Aorta (tissue), 5 donors: Measurements from ENCODE around the gene PCDH9. TPM values are rescaled to one million over a fixed set of nuclear protein-coding genes. Genes with fewer than 3 reads are reported as not detected.
"Not testable (repeated sequence)": the region's sequence is repeated elsewhere in the genome, so short reads cannot be mapped to it uniquely, and the experiment has no call there.

ENCODE experiments used
- ATAC-seq: fragments of 200-7000 bp; cut with Tn5 transposase; one replicate; pipeline ENCODE4 v1.9.1; 2022; ENCODE audit warnings: moderate library complexity; ENCODE audit not compliant: low FRiP score
- DNase-seq, 2 donors: peaks; one replicate each; pipeline ENCODE4 v3.0.0-alpha.2; 2020
- H3K27ac ChIP-seq, 2 donors: one replicate each; pipeline ENCODE4 v1.5.1; 2013; ENCODE audit warnings: low read length in 2 of 2, mild to moderate bottlenecking in 2 of 2, moderate library complexity in 2 of 2, control low read depth in 1 of 2, inconsistent platforms in 1 of 2, low read depth in 1 of 2
- H3K27me3 ChIP-seq, 2 donors: one replicate each; pipeline ENCODE4 v1.6.1; 2013; ENCODE audit warnings: control low read depth in 1 of 2, low read length in 1 of 2, mild to moderate bottlenecking in 1 of 2, moderate library complexity in 1 of 2; ENCODE audit not compliant: insufficient read depth in 2 of 2, control insufficient read depth in 1 of 2
- H3K36me3 ChIP-seq, 2 donors: one replicate each; pipeline ENCODE4 v1.6.1; 2013; ENCODE audit warnings: control low read depth in 1 of 2, low read length in 1 of 2, mild to moderate bottlenecking in 1 of 2; ENCODE audit not compliant: insufficient read depth in 2 of 2, control insufficient read depth in 1 of 2
- H3K4me1 ChIP-seq, 2 donors: one replicate each; pipeline ENCODE4 v1.6.1; 2013; ENCODE audit warnings: low read length in 2 of 2, control low read depth in 1 of 2, mild to moderate bottlenecking in 1 of 2, moderate library complexity in 1 of 2; ENCODE audit not compliant: insufficient read depth in 2 of 2, control insufficient read depth in 1 of 2
- H3K4me3 ChIP-seq, 2 donors: one replicate each; pipeline ENCODE4 v1.5.1; 2013; ENCODE audit warnings: low read length in 2 of 2, control low read depth in 1 of 2, mild to moderate bottlenecking in 1 of 2
- H3K9me3 ChIP-seq: one replicate; pipeline ENCODE4 v1.6.1; 2013; ENCODE audit warnings: mild to moderate bottlenecking, low read length; ENCODE audit not compliant: control insufficient read depth
- WGBS, 2 donors: extraction: QIAGEN DNeasy Blood & Tissue Kit; methylation state at CpG; one replicate each; pipeline ENCODE4 v1.1.7; 2013; 5-methylcytosine and 5-hydroxymethylcytosine counted together
- intact Hi-C, 2 donors: fragments of 100-400 bp; cut with DNase I; formaldehyde crosslinking; loops; one replicate each; pipeline versions ENCODE4 v1.14.2 to v1.15.0; 2022
- polyA plus RNA-seq, 2 donors: library from polyadenylated mRNA; stranded (reverse); fragments of 200-250 nt; gene quantifications; one replicate each; pipeline ENCODE4 v1.2.3, GENCODE V29; 2013
- total RNA-seq, 2 donors: library from RNA; stranded (reverse); fragmentation: NEBNext Ultra II Directional; extraction: Animal tissue kit (Norgen Biotek cat#: 25700); gene quantifications; one replicate each; pipeline ENCODE4 v1.2.1, GENCODE V29; 2021
- donor health status: healthy with polysubstance abuse.
- donor health status: Bipolar disorder and iron deficiency.
- donor health status: DM: no; HTN: no; CAD: no.
- donor health status: DM: no; HTN: no; CAD: no.
- donor health status: DM: yes; HTN: yes; CAD: no.

Gene PCDH9
- total and polyA plus RNA-seq, 4 donors: 0.38 to 6.3 (median 4.2) TPM

- H3K27ac ChIP-seq: no peak overlapping the region
- no peaks in the 10 kb centered on the region for H3K9me3 ChIP-seq
- no peaks in the 10 kb centered on the region for H3K27me3 ChIP-seq
- ATAC-seq (no peak), DNase-seq (no peak)
- intact Hi-C loops: no loop called here
- H3K4me3 ChIP-seq: no peak overlapping the region
- H3K4me1 ChIP-seq: no peaks in the 10 kb centered on the region
- H3K36me3 ChIP-seq: no peaks in the 10 kb centered on the region
- 84 to 86% methylated on average over 3 of the region's 3 CpGs for WGBS, 2 donors
Observed at GRCh38 chr13:67117010-67117550, 113.1 kb downstream of the PCDH9 start.

DNA sequence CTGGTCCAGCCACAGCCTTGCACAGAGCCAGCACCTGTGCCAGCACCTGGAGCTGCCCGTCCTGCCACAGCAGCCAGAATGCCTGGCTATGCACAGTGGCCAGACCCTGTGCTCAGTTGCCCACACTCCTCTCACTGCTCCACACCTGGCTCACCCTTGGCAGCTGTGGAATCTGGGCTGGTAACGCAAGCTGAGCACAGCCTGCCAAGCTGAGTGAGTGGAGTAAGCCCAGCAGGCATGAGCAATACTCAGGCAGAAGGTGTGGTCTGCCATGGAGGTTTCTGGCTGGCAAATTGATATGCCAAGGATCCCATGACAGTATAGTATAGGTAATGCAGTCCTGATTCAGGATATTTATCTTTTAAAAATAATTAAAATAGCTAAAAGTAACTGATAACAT is 122.2 kb downstream of the PCDH9 start:
- H3K9me3 ChIP-seq: no peaks in the 10 kb centered on the region
- ATAC-seq: no peak
- no peak overlapping the region for H3K27ac ChIP-seq
- no peaks in the 10 kb centered on the region for H3K36me3 ChIP-seq
- no peak for DNase-seq
- intact Hi-C loops: loop anchor here in 1 of 2 donors (5.0 kb wide), 1 partner anchor 49 kb away; no protein-coding TSS in a partner anchor
- H3K4me1 ChIP-seq: no peaks in the 10 kb centered on the region
- no peaks in the 10 kb centered on the region for H3K27me3 ChIP-seq
- H3K4me3 ChIP-seq: no peak overlapping the region
- 89 to 90% methylated on average over 2 of the region's 2 CpGs for WGBS, 2 donors

- ATAC-seq (no peak), DNase-seq (peak in 1 of 2 donors; percentile 28)
- intact Hi-C loops: loop anchor here in 1 of 2 donors (5.0 kb wide), 1 partner anchor 51 kb away; no protein-coding TSS in a partner anchor
- Histone ChIP-seq H3K27ac (no peak overlapping the region), H3K9me3 (no peaks in the 10 kb centered on the region), H3K4me1 (no peaks in the 10 kb centered on the region), H3K36me3 (no peaks in the 10 kb centered on the region), H3K4me3 (no peak overlapping the region), H3K27me3 (no peaks in the 10 kb centered on the region)
- WGBS, 2 donors: 92 to 94% methylated on average over 6 of the region's 6 CpGs
Observed at GRCh38 chr13:67106502-67107057, 123.6 kb downstream of the PCDH9 start.

GRCh38 chr13:67101730-67102467 is 128.2 kb downstream of the PCDH9 start:
- 62 to 65% methylated on average over 4 of the region's 4 CpGs for WGBS, 2 donors
- no peak overlapping the region for H3K4me3 ChIP-seq

GRCh38 chr13:67100730-67101129 is 129.4 kb downstream of the PCDH9 start:
- ATAC-seq: no peak
- no peak overlapping the region for H3K27ac ChIP-seq
- no peak for DNase-seq
- H3K4me1 ChIP-seq: no peaks in the 10 kb centered on the region
- H3K36me3 ChIP-seq: no peaks in the 10 kb centered on the region
- 90 to 91% methylated on average over 3 of the region's 3 CpGs for WGBS, 2 donors
- H3K4me3 ChIP-seq: no peak overlapping the region
- intact Hi-C loops: no loop called here
- H3K9me3 ChIP-seq: no peaks in the 10 kb centered on the region
- no peaks in the 10 kb centered on the region for H3K27me3 ChIP-seq

More at GRCh38 chr13:67101730-67102467, 128.2 kb downstream of the PCDH9 start:
- H3K27ac ChIP-seq: no peak overlapping the region
- H3K4me1 ChIP-seq: no peaks in the 10 kb centered on the region
- no peaks in the 10 kb centered on the region for H3K36me3 ChIP-seq
- no peak for ATAC-seq
- no peak for DNase-seq
- no peaks in the 10 kb centered on the region for H3K27me3 ChIP-seq
- H3K9me3 ChIP-seq: no peaks in the 10 kb centered on the region
- intact Hi-C loops: no loop called here

GRCh38 chr13:67099494-67099893 is 130.6 kb downstream of the PCDH9 start:
- H3K27me3 ChIP-seq: no peaks in the 10 kb centered on the region
- DNase-seq (no peak), ATAC-seq (no peak)
- H3K9me3 ChIP-seq: no peaks in the 10 kb centered on the region
- no peaks in the 10 kb centered on the region for H3K4me1 ChIP-seq
- whole genome bisulfite sequencing, 2 donors: 96 to 97% methylated on average over 7 of the region's 7 CpGs
- no peak overlapping the region for H3K27ac ChIP-seq
- no peak overlapping the region for H3K4me3 ChIP-seq
- intact Hi-C loops: no loop called here
- H3K36me3 ChIP-seq: no peaks in the 10 kb centered on the region

DNA sequence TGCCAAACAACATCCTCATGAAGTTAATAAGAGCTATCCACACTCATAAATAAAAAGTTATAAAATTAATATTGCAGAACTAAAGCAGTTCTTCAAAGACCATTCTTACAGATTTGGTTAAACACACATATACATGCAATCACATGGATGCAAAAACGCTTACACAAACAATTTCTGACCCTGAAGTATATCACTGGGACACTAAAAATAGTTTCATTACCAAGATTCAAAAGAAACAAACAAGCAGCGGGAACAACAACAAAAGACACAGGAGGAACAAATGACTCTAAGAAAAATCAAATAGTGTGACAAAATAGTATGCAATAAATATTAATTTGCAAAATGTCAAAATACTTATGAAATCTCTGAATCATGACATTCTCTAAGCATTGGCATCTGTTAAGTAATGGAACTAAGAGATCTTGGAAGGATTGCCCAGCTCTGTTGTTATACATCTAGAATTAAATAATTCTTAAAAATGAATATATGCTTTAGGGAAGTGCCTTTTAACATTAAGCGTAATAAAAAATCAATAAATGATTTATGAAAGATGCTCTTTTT is 132.2 kb downstream of the PCDH9 start:
- ATAC-seq: no peak

GRCh38 chr13:67096893-67097292 is 133.2 kb downstream of the PCDH9 start:
- 87 to 88% methylated on average over 5 of the region's 5 CpGs for WGBS, 2 donors
- H3K27me3 ChIP-seq, H3K4me3 ChIP-seq, ATAC-seq, H3K9me3 ChIP-seq, H3K27ac ChIP-seq, H3K4me1 ChIP-seq, DNase-seq, H3K36me3 ChIP-seq, intact Hi-C loops: not testable (repeated sequence)

More for the DNA sequence above, 132.2 kb downstream of the PCDH9 start:
- H3K4me3 ChIP-seq: no peak overlapping the region
- no peaks in the 10 kb centered on the region for H3K36me3 ChIP-seq
- H3K4me1 ChIP-seq: no peaks in the 10 kb centered on the region
- no peaks in the 10 kb centered on the region for H3K9me3 ChIP-seq
- 92 to 96% methylated on average over 3 of the region's 3 CpGs for WGBS, 2 donors
- H3K27me3 ChIP-seq: no peaks in the 10 kb centered on the region
- no peak for DNase-seq
- intact Hi-C loops: no loop called here
- no peak overlapping the region for H3K27ac ChIP-seq
